GM19193 (cell line): ENCODE measurements around the gene PRDX1.
A peak's percentile ranks its signal among the peaks of the same experiment; 100 is the strongest.

Experiments used
- POLR2A ChIP-seq: IDR thresholded peaks from 4 replicates; pipeline ENCODE4 v1.6.1; 2011; ENCODE audit not compliant: insufficient read depth, insufficient read length; ENCODE audit errors: extremely low read depth

The PRDX1 gene

GRCh38 chr1:45521413-45522323 lies at the start of gene PRDX1:
Gene PRDX1, minus strand, starts transcription at chr1:45521884. Its CDS starts 2,841 bp downstream, at chr1:45519043.
- peak; percentile 100 for TF ChIP-seq POLR2A

GRCh38 chr1:45570631-45571030 lies 48.9 kb upstream of the PRDX1 start:
- TF ChIP-seq POLR2A, result no peak

GRCh38 chr1:45569962-45570581 lies 48.4 kb upstream of the PRDX1 start:
- TF ChIP-seq POLR2A, result no peak

- TF ChIP-seq POLR2A, result no peak
Observed at GRCh38 chr1:45569571-45569961, 47.9 kb upstream of the PRDX1 start.

- TF ChIP-seq POLR2A, result no peak
Observed at GRCh38 chr1:45568421-45568820, 46.7 kb upstream of the PRDX1 start.

GRCh38 chr1:45567911-45568310 lies 46.2 kb upstream of the PRDX1 start:
- TF ChIP-seq POLR2A, result no peak

GRCh38 chr1:45566722-45567121 lies 45.0 kb upstream of the PRDX1 start:
- TF ChIP-seq POLR2A, result no peak

- no peak for TF ChIP-seq POLR2A
Observed at GRCh38 chr1:45563843-45564242, 42.2 kb upstream of the PRDX1 start.

GRCh38 chr1:45557422-45557944 lies 35.8 kb upstream of the PRDX1 start:
- TF ChIP-seq POLR2A, result no peak

- no peak for TF ChIP-seq POLR2A
Observed at GRCh38 chr1:45554198-45554597, 32.5 kb upstream of the PRDX1 start.

GRCh38 chr1:45552331-45552730 lies 30.6 kb upstream of the PRDX1 start:
- TF ChIP-seq POLR2A, result no peak

- no peak for TF ChIP-seq POLR2A
Observed at GRCh38 chr1:45551684-45552083, 30.0 kb upstream of the PRDX1 start.

GRCh38 chr1:45550401-45551351 lies 29.0 kb upstream of the PRDX1 start, which contains the start of gene AKR1A1:
Gene AKR1A1, plus strand, starts transcription at chr1:45550826. Its CDS starts 10,969 bp downstream, at chr1:45561795.
- peak; percentile 93 for TF ChIP-seq POLR2A

GRCh38 chr1:45545553-45546310 lies 24.0 kb upstream of the PRDX1 start:
- TF ChIP-seq POLR2A, result no peak
